Testis (tissue), 3 donors: ENCODE results near the gene PPP1R7. TPM values are rescaled to one million over a fixed set of nuclear protein-coding genes. Genes with fewer than 3 reads are reported as not detected.

Experiments
- DNase-seq: peaks from one replicate; pipeline ENCODE4 v3.0.0-alpha.2; 2019
- H3K27ac ChIP-seq, 2 donors: fragments of 200-600 bp; sonication (generic); one replicate each; pipeline ENCODE4 v1.5.1; 2019
- H3K27me3 ChIP-seq: fragments of 200-600 bp; sonication (generic); one replicate; pipeline ENCODE4 v1.5.1; 2019
- H3K36me3 ChIP-seq: fragments of 200-600 bp; sonication (generic); one replicate; pipeline ENCODE4 v1.5.1; 2017; ENCODE audit warnings: low read depth; ENCODE audit errors: missing control alignments
- H3K4me1 ChIP-seq: fragments of 200-600 bp; sonication (generic); one replicate; pipeline ENCODE4 v1.5.1; 2019
- H3K4me3 ChIP-seq, 2 donors: fragments of 200-600 bp; sonication (generic); one replicate each; pipeline ENCODE4 v1.5.1; 2017 to 2019
- H3K9me3 ChIP-seq: fragments of 200-600 bp; sonication (generic); one replicate; pipeline ENCODE4 v1.5.1; 2017
- POLR2A ChIP-seq: fragments of 450-650 bp; IDR thresholded peaks from one replicate; pipeline ENCODE4 v1.6.1; 2017; ENCODE audit warnings: antibody characterized with exemption, mild to moderate bottlenecking, moderate library complexity
- WGBS, 2 donors: methylation state at CpG; one replicate each; pipeline ENCODE4 v1.1.5; 2018; 5-methylcytosine and 5-hydroxymethylcytosine counted together
- intact Hi-C: fragments of 100-400 bp; cut with DNase I; formaldehyde crosslinking; loops from one replicate; pipeline ENCODE4 v1.15.1; 2023; ENCODE audit warnings: low total_unique reads
- polyA plus RNA-seq: library from polyadenylated mRNA; stranded (reverse); fragments of 350-450 nt; fragmentation: Illumina TruSeq; extraction: RNeasy Lipid Tissue Mini Kit (QIAGEN cat#74804); gene quantifications from one replicate; pipeline ENCODE4 v1.2.3, GENCODE V29; 2014; ENCODE audit warnings: low read depth, low replicate concordance; ENCODE audit not compliant: insufficient read depth
- total RNA-seq, 2 donors: library from RNA; depleted of rRNA; stranded (reverse); fragments of >200 nt; gene quantifications; one replicate each; pipeline ENCODE4 v1.2.3, GENCODE V29; 2016
- TF ChIP-seq, protein P1 (sequence below), 3 experiments: fragments of 450-650 bp in 2 of 3; fragments of 200-600 bp in 1 of 3; sonication (generic) in 1 of 3; IDR thresholded peaks; one replicate each; pipeline ENCODE4 v1.5.1; 2016 to 2019; ENCODE audit warnings: antibody characterized with exemption in 3 of 3, mild to moderate bottlenecking in 2 of 3, moderate library complexity in 1 of 3

Gene PPP1R7
- total and polyA plus RNA-seq, 3 donors from 2014 or later: 100 to 358 (median 139) TPM

DNA sequence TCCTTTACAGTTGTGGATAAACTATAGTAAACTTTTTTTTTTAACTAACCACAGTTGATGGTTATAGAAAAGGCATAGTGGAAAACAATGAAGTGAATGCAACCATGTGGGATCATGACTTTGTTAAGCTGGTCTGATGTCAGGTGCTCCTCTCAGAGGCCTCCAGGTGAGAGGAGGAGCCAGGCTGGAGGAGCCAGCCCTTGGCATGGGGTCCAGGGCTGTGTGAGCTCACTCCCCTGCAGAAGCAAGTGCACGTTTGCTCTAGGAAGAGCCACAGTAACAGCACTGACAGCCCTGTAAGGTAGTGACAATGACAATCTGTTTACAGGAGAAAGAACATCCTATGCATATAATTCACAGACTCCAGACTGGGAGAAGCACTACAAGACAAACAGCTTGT is 5.7 kb downstream of the PPP1R7 start:
- intact Hi-C loops: no loop called here
- DNase-seq: no peak
- Histone ChIP-seq H3K27ac (no peak overlapping the region), H3K9me3 (no peaks in the 10 kb centered on the region), H3K4me1 (peaks cover 6% of the 10 kb centered on the region), H3K36me3 (no peaks in the 10 kb centered on the region), H3K4me3 (no peak overlapping the region), H3K27me3 (no peaks in the 10 kb centered on the region)
- WGBS, 2 donors: 69 to 73% methylated on average over 1 of the region's 1 CpG
- TF ChIP-seq, protein P1, sequence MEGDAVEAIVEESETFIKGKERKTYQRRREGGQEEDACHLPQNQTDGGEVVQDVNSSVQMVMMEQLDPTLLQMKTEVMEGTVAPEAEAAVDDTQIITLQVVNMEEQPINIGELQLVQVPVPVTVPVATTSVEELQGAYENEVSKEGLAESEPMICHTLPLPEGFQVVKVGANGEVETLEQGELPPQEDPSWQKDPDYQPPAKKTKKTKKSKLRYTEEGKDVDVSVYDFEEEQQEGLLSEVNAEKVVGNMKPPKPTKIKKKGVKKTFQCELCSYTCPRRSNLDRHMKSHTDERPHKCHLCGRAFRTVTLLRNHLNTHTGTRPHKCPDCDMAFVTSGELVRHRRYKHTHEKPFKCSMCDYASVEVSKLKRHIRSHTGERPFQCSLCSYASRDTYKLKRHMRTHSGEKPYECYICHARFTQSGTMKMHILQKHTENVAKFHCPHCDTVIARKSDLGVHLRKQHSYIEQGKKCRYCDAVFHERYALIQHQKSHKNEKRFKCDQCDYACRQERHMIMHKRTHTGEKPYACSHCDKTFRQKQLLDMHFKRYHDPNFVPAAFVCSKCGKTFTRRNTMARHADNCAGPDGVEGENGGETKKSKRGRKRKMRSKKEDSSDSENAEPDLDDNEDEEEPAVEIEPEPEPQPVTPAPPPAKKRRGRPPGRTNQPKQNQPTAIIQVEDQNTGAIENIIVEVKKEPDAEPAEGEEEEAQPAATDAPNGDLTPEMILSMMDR (IDR thresholded peaks at IDR 0.05): no peak
- no peak for TF ChIP-seq POLR2A

DNA sequence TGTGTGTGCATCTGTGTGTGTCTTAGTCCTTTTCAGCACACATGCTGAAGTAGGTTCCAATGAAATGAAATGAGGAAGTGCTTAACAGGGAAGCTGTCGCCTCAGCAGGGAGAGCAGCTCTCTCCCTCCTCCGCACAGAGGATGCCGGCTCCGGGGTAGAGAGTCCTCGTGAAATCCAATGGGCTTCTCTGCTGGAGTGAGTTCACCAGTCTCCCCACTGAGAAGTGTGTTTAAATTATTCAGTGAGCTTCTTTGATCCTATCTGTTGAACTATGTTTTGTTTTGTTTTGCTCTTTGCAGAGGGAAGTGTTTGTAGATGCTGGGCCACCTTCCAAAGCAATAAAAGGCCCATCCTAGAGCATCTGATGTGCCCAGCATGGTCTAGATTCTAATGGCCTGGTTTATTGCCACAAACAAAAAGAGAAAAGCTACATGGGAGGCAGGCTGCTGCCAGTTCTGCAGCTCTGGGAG is 6.7 kb downstream of the PPP1R7 start:
- WGBS, 2 donors: 65 to 70% methylated on average over 5 of the region's 5 CpGs
- Histone ChIP-seq H3K4me1 (peaks cover 2% of the 10 kb centered on the region), H3K27me3 (no peaks in the 10 kb centered on the region), H3K4me3 (no peak overlapping the region), H3K36me3 (no peaks in the 10 kb centered on the region), H3K27ac (no peak overlapping the region), H3K9me3 (no peaks in the 10 kb centered on the region)
- DNase-seq: no peak
- intact Hi-C loops: no loop called here
- no peak for TF ChIP-seq POLR2A
- TF ChIP-seq, protein P1 (IDR thresholded peaks at IDR 0.05): no peak

DNA sequence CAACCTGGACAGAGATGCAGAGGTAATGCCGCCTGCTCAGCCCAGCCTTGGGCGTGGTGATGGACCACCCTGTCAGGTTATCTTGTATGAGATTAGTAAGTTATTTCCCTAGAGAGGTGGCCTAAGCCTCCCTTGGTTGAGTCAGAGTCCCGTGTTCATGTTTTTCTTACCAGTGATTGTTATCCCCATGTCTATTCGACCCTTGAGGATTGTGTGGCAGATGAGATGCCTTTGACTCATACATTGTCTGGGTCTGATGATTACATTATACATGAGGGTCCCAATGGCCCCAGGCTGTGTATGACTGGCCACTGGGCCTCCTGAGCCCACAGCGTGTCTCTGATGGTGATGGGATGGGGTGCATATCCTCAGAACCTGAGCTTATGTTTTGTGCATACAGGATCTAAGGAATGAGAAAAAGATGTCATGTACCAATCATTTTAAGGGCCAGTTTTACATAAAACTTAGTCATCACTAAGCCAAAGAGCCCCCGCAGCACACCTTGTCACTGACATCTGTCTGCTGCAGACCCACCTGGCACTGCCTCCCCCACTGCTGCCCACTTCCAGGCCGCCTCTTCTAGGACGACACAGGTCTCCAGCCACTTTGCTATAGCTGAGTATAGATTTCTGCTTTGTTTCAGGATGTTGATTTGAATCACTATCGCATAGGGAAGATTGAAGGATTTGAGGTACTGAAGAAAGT is 7.7 kb downstream of the PPP1R7 start:
- Histone ChIP-seq H3K27me3 (no peaks in the 10 kb centered on the region), H3K36me3 (no peaks in the 10 kb centered on the region), H3K4me3 (no peak overlapping the region), H3K27ac (no peak overlapping the region), H3K4me1 (peaks cover 7% of the 10 kb centered on the region), H3K9me3 (no peaks in the 10 kb centered on the region)
- no peak for DNase-seq
- 94 to 95% methylated on average over 9 of the region's 9 CpGs for WGBS, 2 donors
- TF ChIP-seq, protein P1 (IDR thresholded peaks at IDR 0.05): no peak
- TF ChIP-seq POLR2A: no peak
- intact Hi-C loops: no loop called here

DNA sequence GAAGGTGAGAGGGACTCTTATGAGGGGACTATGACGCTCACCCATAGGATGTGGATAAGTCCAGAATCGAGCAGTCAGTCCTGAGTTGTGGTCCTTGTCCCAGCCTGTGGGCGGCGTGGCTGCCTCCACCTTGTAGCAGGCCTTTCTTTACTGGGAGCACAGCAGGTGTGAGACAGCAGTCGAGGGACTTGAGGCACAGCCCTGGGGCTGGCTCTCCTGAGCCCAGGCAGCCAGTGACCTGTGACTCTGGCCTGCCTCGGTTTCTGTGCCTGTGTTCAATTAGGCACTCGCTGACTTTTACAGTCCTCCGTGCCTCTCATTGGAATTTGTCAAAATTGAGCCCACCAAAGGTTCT is 8.3 kb downstream of the PPP1R7 start:
- DNase-seq: no peak
- intact Hi-C loops: no loop called here
- TF ChIP-seq POLR2A: no peak
- TF ChIP-seq, protein P1 (IDR thresholded peaks at IDR 0.05): no peak
- 95 to 96% methylated on average over 4 to 8 of the region's 8 CpGs for WGBS, 2 donors
- H3K4me1 ChIP-seq: peaks cover 7% of the 10 kb centered on the region
- H3K27ac ChIP-seq: no peak overlapping the region
- H3K9me3 ChIP-seq: no peaks in the 10 kb centered on the region
- no peaks in the 10 kb centered on the region for H3K36me3 ChIP-seq
- no peak overlapping the region for H3K4me3 ChIP-seq
- H3K27me3 ChIP-seq: no peaks in the 10 kb centered on the region

DNA sequence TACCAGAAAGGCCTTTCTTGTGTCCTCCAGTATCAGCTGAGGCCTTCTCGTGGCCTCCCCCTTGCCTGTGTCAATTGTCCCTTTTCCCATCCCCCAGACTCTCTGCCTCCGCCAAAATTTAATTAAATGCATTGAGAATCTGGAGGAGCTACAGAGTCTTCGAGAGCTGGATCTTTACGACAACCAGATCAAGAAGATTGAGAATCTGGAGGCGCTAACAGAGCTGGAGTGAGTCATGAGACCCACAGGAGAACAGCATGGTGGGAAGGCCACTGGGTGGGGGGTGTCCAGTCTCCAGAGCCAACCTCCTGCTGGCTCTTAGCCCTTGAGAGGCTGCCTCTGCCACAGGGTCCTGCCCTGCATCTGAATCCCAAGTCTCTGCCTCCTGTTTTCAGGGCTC is 8.8 kb downstream of the PPP1R7 start:
- H3K27me3 ChIP-seq: no peaks in the 10 kb centered on the region
- no peaks in the 10 kb centered on the region for H3K36me3 ChIP-seq
- H3K27ac ChIP-seq: no peak overlapping the region
- 95 to 96% methylated on average over 5 of the region's 5 CpGs for WGBS, 2 donors
- H3K9me3 ChIP-seq: no peaks in the 10 kb centered on the region
- DNase-seq: no peak
- H3K4me3 ChIP-seq: no peak overlapping the region
- peaks cover 7% of the 10 kb centered on the region for H3K4me1 ChIP-seq
- intact Hi-C loops: no loop called here
- no peak for TF ChIP-seq POLR2A
- TF ChIP-seq, protein P1 (IDR thresholded peaks at IDR 0.05): no peak
